HL-60 (cell line): ENCODE data around the gene ASTN2.

Experiments used
- DNase-seq, 2 experiments: peaks; one replicate each; pipeline ENCODE4 v3.0.0-alpha.2; 2010 to 2020; ENCODE audit warnings: low read depth in 1 of 2, low spot score in 1 of 2
- H3K27ac ChIP-seq: fragments of 250-450 bp; sonication (Bioruptor Pico); replicated peaks from 2 replicates; pipeline ENCODE4 v1.5.1; 2020; ENCODE audit warnings: mild to moderate bottlenecking, moderate library complexity
- H3K27me3 ChIP-seq: fragments of 250-450 bp; sonication (Bioruptor Pico); 2 replicates; pipeline ENCODE4 v1.5.1; 2021; ENCODE audit warnings: mild to moderate bottlenecking, moderate library complexity; ENCODE audit not compliant: insufficient read depth, poor library complexity, severe bottlenecking
- H3K4me3 ChIP-seq: replicated peaks from 2 replicates; pipeline ENCODE4 v1.5.1; 2011; ENCODE audit warnings: mild to moderate bottlenecking, control low read depth, low read length; ENCODE audit not compliant: insufficient read depth
- GABPA ChIP-seq: IDR thresholded peaks from 2 replicates; pipeline ENCODE4 v1.6.1; 2012; ENCODE audit warnings: low read depth
- POLR2AphosphoS5 ChIP-seq: IDR thresholded peaks from 2 replicates; pipeline ENCODE4 v1.6.1; 2012; ENCODE audit warnings: low read depth
- SPI1 ChIP-seq: IDR thresholded peaks from 2 replicates; pipeline ENCODE4 v1.6.1; 2012; ENCODE audit warnings: low read depth, mild to moderate bottlenecking, borderline replicate concordance
- TF ChIP-seq, protein P1 (sequence below): IDR thresholded peaks from one replicate; pipeline ENCODE4 v1.5.1; 2011; ENCODE audit warnings: low read length, control low read depth, inconsistent platforms; ENCODE audit not compliant: insufficient read depth
- TF ChIP-seq, protein P2 (sequence below): IDR thresholded peaks from 2 replicates; pipeline ENCODE4 v1.6.1; 2012; ENCODE audit warnings: low read depth; ENCODE audit not compliant: insufficient replicate concordance

ASTN2 gene

GRCh38 chr9:116940614-116941215, 474.1 kb downstream of the ASTN2 start:
- Histone ChIP-seq H3K4me3 (no peak overlapping the region), H3K27me3 (no peaks in the 10 kb centered on the region), H3K27ac (no peak overlapping the region)
- TF ChIP-seq SPI1 (no peak), GABPA (no peak), POLR2AphosphoS5 (no peak)
- TF ChIP-seq, protein P1, sequence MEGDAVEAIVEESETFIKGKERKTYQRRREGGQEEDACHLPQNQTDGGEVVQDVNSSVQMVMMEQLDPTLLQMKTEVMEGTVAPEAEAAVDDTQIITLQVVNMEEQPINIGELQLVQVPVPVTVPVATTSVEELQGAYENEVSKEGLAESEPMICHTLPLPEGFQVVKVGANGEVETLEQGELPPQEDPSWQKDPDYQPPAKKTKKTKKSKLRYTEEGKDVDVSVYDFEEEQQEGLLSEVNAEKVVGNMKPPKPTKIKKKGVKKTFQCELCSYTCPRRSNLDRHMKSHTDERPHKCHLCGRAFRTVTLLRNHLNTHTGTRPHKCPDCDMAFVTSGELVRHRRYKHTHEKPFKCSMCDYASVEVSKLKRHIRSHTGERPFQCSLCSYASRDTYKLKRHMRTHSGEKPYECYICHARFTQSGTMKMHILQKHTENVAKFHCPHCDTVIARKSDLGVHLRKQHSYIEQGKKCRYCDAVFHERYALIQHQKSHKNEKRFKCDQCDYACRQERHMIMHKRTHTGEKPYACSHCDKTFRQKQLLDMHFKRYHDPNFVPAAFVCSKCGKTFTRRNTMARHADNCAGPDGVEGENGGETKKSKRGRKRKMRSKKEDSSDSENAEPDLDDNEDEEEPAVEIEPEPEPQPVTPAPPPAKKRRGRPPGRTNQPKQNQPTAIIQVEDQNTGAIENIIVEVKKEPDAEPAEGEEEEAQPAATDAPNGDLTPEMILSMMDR = no peak
- TF ChIP-seq, protein P2, sequence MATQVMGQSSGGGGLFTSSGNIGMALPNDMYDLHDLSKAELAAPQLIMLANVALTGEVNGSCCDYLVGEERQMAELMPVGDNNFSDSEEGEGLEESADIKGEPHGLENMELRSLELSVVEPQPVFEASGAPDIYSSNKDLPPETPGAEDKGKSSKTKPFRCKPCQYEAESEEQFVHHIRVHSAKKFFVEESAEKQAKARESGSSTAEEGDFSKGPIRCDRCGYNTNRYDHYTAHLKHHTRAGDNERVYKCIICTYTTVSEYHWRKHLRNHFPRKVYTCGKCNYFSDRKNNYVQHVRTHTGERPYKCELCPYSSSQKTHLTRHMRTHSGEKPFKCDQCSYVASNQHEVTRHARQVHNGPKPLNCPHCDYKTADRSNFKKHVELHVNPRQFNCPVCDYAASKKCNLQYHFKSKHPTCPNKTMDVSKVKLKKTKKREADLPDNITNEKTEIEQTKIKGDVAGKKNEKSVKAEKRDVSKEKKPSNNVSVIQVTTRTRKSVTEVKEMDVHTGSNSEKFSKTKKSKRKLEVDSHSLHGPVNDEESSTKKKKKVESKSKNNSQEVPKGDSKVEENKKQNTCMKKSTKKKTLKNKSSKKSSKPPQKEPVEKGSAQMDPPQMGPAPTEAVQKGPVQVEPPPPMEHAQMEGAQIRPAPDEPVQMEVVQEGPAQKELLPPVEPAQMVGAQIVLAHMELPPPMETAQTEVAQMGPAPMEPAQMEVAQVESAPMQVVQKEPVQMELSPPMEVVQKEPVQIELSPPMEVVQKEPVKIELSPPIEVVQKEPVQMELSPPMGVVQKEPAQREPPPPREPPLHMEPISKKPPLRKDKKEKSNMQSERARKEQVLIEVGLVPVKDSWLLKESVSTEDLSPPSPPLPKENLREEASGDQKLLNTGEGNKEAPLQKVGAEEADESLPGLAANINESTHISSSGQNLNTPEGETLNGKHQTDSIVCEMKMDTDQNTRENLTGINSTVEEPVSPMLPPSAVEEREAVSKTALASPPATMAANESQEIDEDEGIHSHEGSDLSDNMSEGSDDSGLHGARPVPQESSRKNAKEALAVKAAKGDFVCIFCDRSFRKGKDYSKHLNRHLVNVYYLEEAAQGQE = no peak
- DNase-seq = no peak

GRCh38 chr9:116939614-116940013, 475.2 kb downstream of the ASTN2 start:
- Histone ChIP-seq H3K27ac (no peak overlapping the region), H3K4me3 (no peak overlapping the region), H3K27me3 (no peaks in the 10 kb centered on the region)
- DNase-seq = no peak
- no peak for TF ChIP-seq POLR2AphosphoS5
- TF ChIP-seq, protein P2 = no peak
- TF ChIP-seq SPI1 = no peak
- no peak for TF ChIP-seq GABPA
- TF ChIP-seq, protein P1 = no peak

- Histone ChIP-seq H3K27ac (no peak overlapping the region), H3K27me3 (no peaks in the 10 kb centered on the region), H3K4me3 (no peak overlapping the region)
- TF ChIP-seq GABPA (no peak), POLR2AphosphoS5 (no peak), SPI1 (no peak)
- TF ChIP-seq, protein P1 = no peak
- TF ChIP-seq, protein P2 = no peak
- no peak for DNase-seq
Measured at GRCh38 chr9:116939161-116939560, 475.7 kb downstream of the ASTN2 start.
